HepG2 (cell line): ENCODE data around the gene TTC4.

ENCODE experiments used
- SETDB1 ChIP-seq: sonication (generic); formaldehyde crosslinking; IDR thresholded peaks from 2 replicates; pipeline ENCODE4 v1.5.1; 2020; ENCODE audit warnings: missing genetic modification reagents, mild to moderate bottlenecking, borderline replicate concordance
- ZC3H4 ChIP-seq: sonication (generic); formaldehyde crosslinking; IDR thresholded peaks from 2 replicates; pipeline ENCODE4 v1.4.0; 2020; ENCODE audit warnings: missing genetic modification reagents, borderline replicate concordance
- TF ChIP-seq, protein P1 (sequence below): sonication (generic); formaldehyde crosslinking; conservative IDR thresholded peaks from 2 replicates; pipeline ENCODE4 v1.8.1; 2023; ENCODE audit warnings: missing genetic modification reagents

DNA sequence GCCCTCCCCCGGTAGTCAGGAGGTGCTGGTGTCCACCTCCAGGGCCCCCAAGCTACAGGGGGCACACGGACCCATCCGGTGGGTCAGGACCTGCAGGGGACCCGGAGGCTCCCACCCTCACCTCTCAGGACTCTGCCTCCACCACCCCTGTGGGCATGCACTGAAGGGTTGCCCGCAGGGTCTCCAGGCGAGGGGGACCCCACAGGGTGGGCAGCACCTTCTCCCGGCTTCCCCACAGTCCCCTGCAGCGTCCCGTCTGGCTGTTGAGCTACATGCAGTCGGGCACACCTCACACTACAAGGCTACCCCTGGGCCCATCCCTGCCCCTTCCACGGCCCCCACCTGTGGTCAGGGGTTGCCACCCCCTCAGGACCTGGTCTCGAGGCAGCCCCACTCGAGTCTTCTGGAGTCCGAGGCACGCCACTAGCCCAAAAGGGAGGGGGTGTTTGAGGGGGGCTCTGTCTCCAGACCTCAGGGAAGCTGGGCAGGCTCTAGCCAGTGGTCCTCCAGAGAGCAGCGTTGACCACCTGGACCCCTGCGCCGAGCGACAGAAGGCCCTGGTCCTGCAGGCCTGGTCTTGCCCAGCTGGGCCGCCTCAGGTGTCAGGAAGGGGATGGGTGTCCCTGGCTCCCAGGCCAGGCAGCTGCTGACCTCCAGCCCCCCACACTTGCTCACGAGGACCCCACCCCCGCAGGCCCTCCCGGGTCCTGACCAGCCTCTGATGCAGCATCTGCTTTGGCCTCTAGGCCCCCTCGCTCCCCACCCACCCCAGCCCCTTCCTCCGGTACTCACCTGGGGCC lies 39.0 kb downstream of the TTC4 start:
- TF ChIP-seq, protein P1, sequence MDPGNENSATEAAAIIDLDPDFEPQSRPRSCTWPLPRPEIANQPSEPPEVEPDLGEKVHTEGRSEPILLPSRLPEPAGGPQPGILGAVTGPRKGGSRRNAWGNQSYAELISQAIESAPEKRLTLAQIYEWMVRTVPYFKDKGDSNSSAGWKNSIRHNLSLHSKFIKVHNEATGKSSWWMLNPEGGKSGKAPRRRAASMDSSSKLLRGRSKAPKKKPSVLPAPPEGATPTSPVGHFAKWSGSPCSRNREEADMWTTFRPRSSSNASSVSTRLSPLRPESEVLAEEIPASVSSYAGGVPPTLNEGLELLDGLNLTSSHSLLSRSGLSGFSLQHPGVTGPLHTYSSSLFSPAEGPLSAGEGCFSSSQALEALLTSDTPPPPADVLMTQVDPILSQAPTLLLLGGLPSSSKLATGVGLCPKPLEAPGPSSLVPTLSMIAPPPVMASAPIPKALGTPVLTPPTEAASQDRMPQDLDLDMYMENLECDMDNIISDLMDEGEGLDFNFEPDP: no peak
- TF ChIP-seq SETDB1 (CRISPR knock-in tag): no peak
- no peak for TF ChIP-seq ZC3H4 (CRISPR knock-in tag)
